GM12801 (cell line): ENCODE data around the gene PRAMEF12.
"Not testable (repeated sequence)": the region's sequence is repeated elsewhere in the genome, so short reads cannot be mapped to it uniquely, and the experiment has no call there.

ENCODE experiments used
- CTCF ChIP-seq: IDR thresholded peaks from one replicate; pipeline ENCODE4 v1.5.1; 2011; ENCODE audit warnings: control low read depth; ENCODE audit not compliant: insufficient read length; ENCODE audit errors: extremely low read depth

PRAMEF12 gene

GRCh38 chr1:12778907-12779306 is 5.4 kb downstream of the PRAMEF12 start:
- TF ChIP-seq CTCF: no peak

- TF ChIP-seq CTCF: not testable (repeated sequence)
Observed at GRCh38 chr1:12791097-12791496, 17.6 kb downstream of the PRAMEF12 start, which contains the start of gene PRAMEF1. Gene PRAMEF1, plus strand, starts transcription at chr1:12791397. Its CDS starts 1,831 bp downstream, at chr1:12793228.

GRCh38 chr1:12798911-12799310 is 25.4 kb downstream of the PRAMEF12 start:
- no peak for TF ChIP-seq CTCF

GRCh38 chr1:12799730-12800129 is 26.2 kb downstream of the PRAMEF12 start:
- TF ChIP-seq CTCF: no peak

GRCh38 chr1:12809933-12810332 is 36.4 kb downstream of the PRAMEF12 start:
- no peak for TF ChIP-seq CTCF

GRCh38 chr1:12810691-12811408 is 37.3 kb downstream of the PRAMEF12 start:
- TF ChIP-seq CTCF: no peak

GRCh38 chr1:12811409-12811784 is 37.9 kb downstream of the PRAMEF12 start:
- no peak for TF ChIP-seq CTCF
